ENCODE results near the gene PRKCE. TPM values are rescaled to one million over a fixed set of nuclear protein-coding genes. Genes with fewer than 3 reads are reported as not detected.

Gene PRKCE
- total and polyA plus RNA-seq, 2 of the 8 experiments (the other 6 are each of a cell fraction or from before 2014, with no cell fraction given), result 0.54 to 2.1 TPM

DNA sequence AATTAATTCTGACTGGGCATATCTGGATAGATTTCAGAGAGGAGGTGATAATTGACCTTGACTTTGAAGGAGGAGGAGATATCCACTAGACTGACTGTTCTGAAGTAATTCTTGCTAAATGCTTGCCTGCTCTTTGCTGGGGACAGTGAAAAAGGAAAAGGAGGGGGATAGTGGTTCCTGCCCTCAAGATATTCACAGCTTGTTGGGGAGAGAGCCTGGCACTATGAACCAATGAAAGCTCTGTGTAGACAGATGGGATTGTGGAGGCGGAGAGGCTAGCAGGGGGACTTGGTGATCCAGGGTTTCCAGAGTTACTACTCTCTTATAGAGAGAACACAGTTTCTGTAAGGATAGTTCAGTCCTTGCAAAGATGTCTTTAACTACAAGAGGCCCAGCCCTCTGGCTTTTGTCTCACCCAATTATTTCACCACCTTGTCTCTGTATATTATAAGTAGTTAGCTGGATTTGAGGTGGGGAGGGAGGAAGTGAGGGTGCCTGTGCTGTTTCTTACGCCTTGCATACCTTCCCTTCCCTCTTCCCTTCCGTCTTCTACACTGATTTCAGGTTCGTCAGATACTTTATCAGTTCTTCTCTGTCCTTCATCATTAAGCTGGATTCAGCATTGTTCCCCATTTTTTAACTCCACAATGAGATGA, 190.4 kb downstream of the PRKCE start:
- Histone ChIP-seq H3K56ac (replicated peaks; ENCODE audit: insufficient read length, low read depth, low read length) (no peak overlapping the region), H3K23ac (ENCODE audit: insufficient read length) (no peak overlapping the region), H3K9ac (replicated peaks in 1 of 4; ENCODE audit: extremely low read depth in 1 of 4, low read depth in 3 of 4, low read length in 3 of 4) (no peak overlapping the region), H2BK120ac (replicated peaks; ENCODE audit: low read depth, low read length) (no peak overlapping the region), H3K79me1 (ENCODE audit: low read depth, low read length) (no peaks in the 10 kb centered on the region), H2BK5ac (ENCODE audit: low read depth, low read length) (no peak overlapping the region), H3K27me3 (replicated peaks in 1 of 4; ENCODE audit: control insufficient read depth in 3 of 4, extremely low read depth in 1 of 4, insufficient read depth in 3 of 4, low read length in 3 of 4) (peaks cover 0 to 2% (median 0%) of the 10 kb centered on the region in 4 experiments; a peak in 1 of 7 replicates), H2AFZ (ENCODE audit: low read length) (no peak overlapping the region), H2BK12ac (ENCODE audit: low read depth, low read length) (no peak overlapping the region), H3K4ac (replicated peaks; ENCODE audit: insufficient read length, low read depth, low read length) (no peak overlapping the region), H3K27ac (ENCODE audit: low read depth, low read length) (no peak overlapping the region), H3K36me3 (ENCODE audit: control insufficient read depth in 2 of 4, insufficient read depth in 4 of 4, low read length in 3 of 4) (no peaks in the 10 kb centered on the region), H3K4me3 (ENCODE audit: extremely low read depth in 1 of 4, insufficient read depth in 2 of 4, low read depth in 3 of 4, low read length in 4 of 4) (no peak overlapping the region), H2BK20ac (ENCODE audit: low read length) (no peak overlapping the region), H4K91ac (replicated peaks; ENCODE audit: insufficient read length, low read length) (no peak overlapping the region), H2BK15ac (ENCODE audit: low read length) (no peak overlapping the region), H3K14ac (ENCODE audit: insufficient read length) (no peak overlapping the region), H3K23me2 (ENCODE audit: low read depth, low read length) (no peaks in the 10 kb centered on the region), H3K79me2 (ENCODE audit: control insufficient read depth in 1 of 2, insufficient read depth in 2 of 2, low read length in 2 of 2) (no peaks in the 10 kb centered on the region), H3K18ac (ENCODE audit: extremely low read depth, low read length) (no peak overlapping the region), H3K4me1 (replicated peaks in 1 of 4; ENCODE audit: control insufficient read depth in 3 of 4, insufficient read depth in 4 of 4, low read length in 3 of 4) (peaks cover 0 to 2% (median under 1%) of the 10 kb centered on the region in 4 experiments; a peak in 2 of 7 replicates), H4K5ac (ENCODE audit: insufficient read length, low read depth, low read length) (no peak overlapping the region), H3K9me3 (ENCODE audit: insufficient read depth in 2 of 2, low read depth in 1 of 2, low read length in 1 of 2) (no peaks in the 10 kb centered on the region), H2AK5ac (ENCODE audit: low read depth, low read length) (no peak overlapping the region), H3K4me2 (ENCODE audit: insufficient read depth in 1 of 2, low read depth in 2 of 2, low read length in 2 of 2) (no peak overlapping the region), H4K8ac (ENCODE audit: extremely low read depth, insufficient read depth, low read length) (no peak overlapping the region; the same call in 1 of the 2 replicates), H4K20me1 (replicated peaks in 1 of 2; ENCODE audit: control insufficient read depth in 1 of 2, insufficient read depth in 2 of 2, low read length in 2 of 2) (no peaks in the 10 kb centered on the region)
- DNase-seq (ENCODE audit: low read depth in 1 of 2, low spot score in 2 of 2) (no peak), FAIRE-seq (no peak)
- ChIA-PET CTCF (ENCODE audit: partially characterized antibody) (interaction anchor here (0.6 kb wide), 1 partner anchor 165 kb away, joined by 3 read pairs; no protein-coding TSS in a partner anchor), POLR2A (ENCODE audit: partially characterized antibody) (no interaction called here)
- 85% methylated on average over 4 of the region's 4 CpGs; no CpG with 5 or more reads in 1 of the 2 experiments for WGBS, 2 experiments (ENCODE audit: extremely low coverage in 1 of 2, insufficient coverage in 1 of 2, insufficient read length in 1 of 2, insufficient replicate concordance in 2 of 2, low coverage in 1 of 2, low lambda C conversion rate in 2 of 2, missing lambda C conversion rate in 1 of 2)
- TF ChIP-seq, protein P1, sequence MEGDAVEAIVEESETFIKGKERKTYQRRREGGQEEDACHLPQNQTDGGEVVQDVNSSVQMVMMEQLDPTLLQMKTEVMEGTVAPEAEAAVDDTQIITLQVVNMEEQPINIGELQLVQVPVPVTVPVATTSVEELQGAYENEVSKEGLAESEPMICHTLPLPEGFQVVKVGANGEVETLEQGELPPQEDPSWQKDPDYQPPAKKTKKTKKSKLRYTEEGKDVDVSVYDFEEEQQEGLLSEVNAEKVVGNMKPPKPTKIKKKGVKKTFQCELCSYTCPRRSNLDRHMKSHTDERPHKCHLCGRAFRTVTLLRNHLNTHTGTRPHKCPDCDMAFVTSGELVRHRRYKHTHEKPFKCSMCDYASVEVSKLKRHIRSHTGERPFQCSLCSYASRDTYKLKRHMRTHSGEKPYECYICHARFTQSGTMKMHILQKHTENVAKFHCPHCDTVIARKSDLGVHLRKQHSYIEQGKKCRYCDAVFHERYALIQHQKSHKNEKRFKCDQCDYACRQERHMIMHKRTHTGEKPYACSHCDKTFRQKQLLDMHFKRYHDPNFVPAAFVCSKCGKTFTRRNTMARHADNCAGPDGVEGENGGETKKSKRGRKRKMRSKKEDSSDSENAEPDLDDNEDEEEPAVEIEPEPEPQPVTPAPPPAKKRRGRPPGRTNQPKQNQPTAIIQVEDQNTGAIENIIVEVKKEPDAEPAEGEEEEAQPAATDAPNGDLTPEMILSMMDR (IDR thresholded peaks at IDR 0.05; ENCODE audit: control extremely low read depth in 1 of 3, insufficient read depth in 1 of 3, low read depth in 1 of 3, low read length in 3 of 3), result no peak
- TF ChIP-seq CHD1 (IDR thresholded peaks at IDR 0.05; ENCODE audit: low read depth, low read length) (no peak), TEAD4 (IDR thresholded peaks at IDR 0.05; ENCODE audit: low read depth, low read length) (no peak), SUZ12 (IDR thresholded peaks at IDR 0.05; ENCODE audit: low read length) (no peak), RBBP5 (IDR thresholded peaks at IDR 0.05; ENCODE audit: borderline replicate concordance, low read depth, low read length) (no peak), PHF8 (conservative IDR thresholded peaks at IDR 0.05; ENCODE audit: low read depth, low read length) (no peak), ASH2L (IDR thresholded peaks at IDR 0.05; ENCODE audit: low read length) (no peak), KDM4A (IDR thresholded peaks at IDR 0.05; ENCODE audit: low read depth, low read length, severe bottlenecking) (no peak)
- TF ChIP-seq, protein P2, sequence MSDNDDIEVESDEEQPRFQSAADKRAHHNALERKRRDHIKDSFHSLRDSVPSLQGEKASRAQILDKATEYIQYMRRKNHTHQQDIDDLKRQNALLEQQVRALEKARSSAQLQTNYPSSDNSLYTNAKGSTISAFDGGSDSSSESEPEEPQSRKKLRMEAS (IDR thresholded peaks at IDR 0.05), result no peak
